Activated CD4-positive, CD25-positive, alpha-beta regulatory T cell treated with anti-CD3 and anti-CD28 coated beads, Interleukin-2, amount 50 U/mL, for 72 hours (primary cell): ENCODE results near the gene BICDL2.
A peak's percentile ranks its signal among the peaks of the same experiment; 100 is the strongest.

Experiments used
- DNase-seq: peaks from one replicate; pipeline ENCODE4 v3.0.0; 2021

BICDL2 gene

DNA sequence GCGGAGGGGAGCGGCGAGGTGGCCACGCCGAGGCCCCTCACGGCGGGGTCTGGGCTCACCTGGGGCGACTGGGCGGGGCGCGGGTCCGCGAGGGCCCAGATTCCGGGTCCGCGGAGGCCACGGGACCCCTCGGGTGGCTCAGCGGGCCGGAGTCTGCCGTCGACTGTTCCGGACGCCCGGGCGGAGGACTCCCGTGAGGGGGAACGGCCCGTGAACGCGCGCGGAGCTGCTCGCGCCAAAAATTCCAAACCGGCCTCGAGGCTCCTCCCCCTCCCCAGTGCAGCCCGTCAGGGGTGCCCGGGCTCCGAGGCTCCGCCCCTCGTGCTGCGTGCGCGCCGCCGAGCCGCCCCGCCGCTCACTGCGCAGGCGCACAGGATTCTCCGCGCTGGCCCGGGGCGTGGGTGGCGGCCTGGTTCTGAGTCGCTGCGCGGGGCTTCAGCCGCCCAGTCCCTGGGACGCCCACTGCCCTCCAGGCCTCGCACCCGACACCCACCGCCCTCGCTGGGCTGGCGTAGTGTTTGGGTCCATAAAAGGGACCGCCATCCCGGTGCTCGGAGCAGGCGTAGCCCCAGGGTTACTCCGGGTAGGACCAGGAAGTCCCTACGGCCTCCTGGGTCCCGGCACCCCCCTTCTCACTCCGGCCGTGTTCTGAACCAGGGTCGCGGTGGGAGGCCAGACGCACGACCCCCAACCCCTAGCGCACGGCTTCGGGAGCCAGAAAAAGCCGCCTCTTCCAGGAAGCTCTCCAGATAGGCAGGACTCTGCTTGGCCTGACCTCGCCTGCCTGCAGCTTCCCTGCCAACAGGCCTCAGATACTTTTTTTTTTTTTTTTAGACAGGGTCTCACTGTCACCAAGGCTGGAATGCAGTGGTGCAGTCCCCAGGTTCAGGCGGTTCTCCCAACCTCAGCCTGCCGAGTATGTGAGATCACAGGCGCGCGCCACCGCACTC, 56.2 kb downstream of the BICDL2 start, which contains the start of gene PKMYT1:
Gene PKMYT1 (minus strand): TSS at position 220 of the 950 bp plus-strand sequence. CDS start 789 bp downstream, outside the sequence.
- DNase-seq = peak; percentile 98

DNA sequence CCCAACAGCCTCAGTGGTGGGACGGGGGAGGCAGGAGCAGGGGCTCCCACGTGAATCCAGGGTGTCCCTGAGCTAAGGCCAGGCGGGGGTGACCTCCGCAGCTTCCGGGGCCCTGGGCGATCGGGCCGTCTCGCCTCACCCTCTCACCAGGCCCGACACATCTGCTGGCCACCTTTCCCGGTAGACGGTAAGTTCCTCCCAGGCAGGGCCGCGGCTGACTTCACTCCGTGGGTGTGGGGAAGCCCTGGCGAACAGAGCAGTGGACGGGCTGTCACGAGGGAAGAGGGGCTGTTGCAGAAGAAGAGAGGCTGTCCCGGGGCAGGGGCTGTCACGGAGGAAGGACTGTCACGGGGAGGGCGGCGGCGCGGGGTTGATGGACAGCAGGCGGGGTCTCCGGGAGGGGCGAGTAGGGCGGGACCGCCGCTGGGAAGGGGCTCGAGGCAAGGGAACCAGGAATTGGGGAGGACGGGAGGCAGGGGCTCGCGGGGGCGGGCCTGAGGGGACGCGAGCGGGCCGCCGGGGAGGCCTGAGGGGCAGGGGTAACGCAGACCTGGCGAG, 57.0 kb downstream of the BICDL2 start:
- no peak for DNase-seq
